GM06990 (cell line): ENCODE measurements around the gene CRTC3.
"Not testable (repeated sequence)": the region's sequence is repeated elsewhere in the genome, so short reads cannot be mapped to it uniquely, and the experiment has no call there.

Experiments
- DNase-seq: peaks from one replicate; pipeline ENCODE4 v3.0.0-alpha.2; 2011; ENCODE audit not compliant: insufficient read length; ENCODE audit errors: extremely low read depth
- H3K27me3 ChIP-seq: replicated peaks from 2 replicates; pipeline ENCODE4 v1.6.0; 2011; ENCODE audit warnings: low read length; ENCODE audit not compliant: control insufficient read depth, insufficient read depth
- H3K36me3 ChIP-seq: 2 replicates; pipeline ENCODE4 v1.5.1; 2011; ENCODE audit warnings: low read length; ENCODE audit not compliant: control insufficient read depth, insufficient read depth
- H3K4me3 ChIP-seq: replicated peaks from 2 replicates; pipeline ENCODE4 v1.5.1; 2011; ENCODE audit warnings: low read depth, mild to moderate bottlenecking, control low read depth, low read length
- TF ChIP-seq, protein P1 (sequence below): IDR thresholded peaks from 2 replicates; pipeline ENCODE4 v1.5.1; 2011; ENCODE audit warnings: low read length, control low read depth, mild to moderate bottlenecking, inconsistent platforms; ENCODE audit not compliant: insufficient read depth, poor library complexity, severe bottlenecking

CRTC3 gene

DNA sequence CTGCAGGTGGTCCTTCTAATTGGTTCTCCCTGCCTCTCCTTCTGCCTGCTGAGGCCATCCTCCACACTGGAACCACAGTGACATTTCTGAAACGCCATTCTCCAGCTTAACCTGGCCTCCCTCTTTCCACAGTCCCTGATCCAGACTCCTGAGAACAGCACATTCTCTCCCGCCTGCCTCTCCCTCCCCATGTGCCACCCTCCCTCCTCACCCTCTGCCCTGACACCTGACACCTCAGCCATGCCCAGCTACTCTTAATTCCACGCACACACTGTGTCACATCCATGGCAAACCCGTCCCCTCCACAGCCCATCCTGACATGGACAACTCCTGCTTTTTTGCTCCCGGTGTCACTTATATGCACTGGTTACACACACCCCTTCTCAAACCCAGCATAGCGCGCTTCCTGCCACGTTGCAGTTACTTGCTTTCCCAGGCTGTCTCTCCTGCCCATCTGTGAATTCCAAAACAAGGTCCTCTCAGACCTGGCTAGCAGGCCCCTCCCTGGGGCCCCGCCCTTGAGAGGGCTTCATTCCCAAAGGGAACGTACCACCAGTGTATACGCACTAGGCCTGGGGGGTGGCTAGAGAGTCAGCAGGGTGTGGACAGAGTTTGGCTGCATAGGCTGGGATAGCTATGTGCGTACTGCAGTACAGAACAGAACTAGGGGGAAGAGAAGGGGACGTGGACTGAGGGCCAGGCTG, 94.7 kb downstream of the CRTC3 start:
- TF ChIP-seq, protein P1, sequence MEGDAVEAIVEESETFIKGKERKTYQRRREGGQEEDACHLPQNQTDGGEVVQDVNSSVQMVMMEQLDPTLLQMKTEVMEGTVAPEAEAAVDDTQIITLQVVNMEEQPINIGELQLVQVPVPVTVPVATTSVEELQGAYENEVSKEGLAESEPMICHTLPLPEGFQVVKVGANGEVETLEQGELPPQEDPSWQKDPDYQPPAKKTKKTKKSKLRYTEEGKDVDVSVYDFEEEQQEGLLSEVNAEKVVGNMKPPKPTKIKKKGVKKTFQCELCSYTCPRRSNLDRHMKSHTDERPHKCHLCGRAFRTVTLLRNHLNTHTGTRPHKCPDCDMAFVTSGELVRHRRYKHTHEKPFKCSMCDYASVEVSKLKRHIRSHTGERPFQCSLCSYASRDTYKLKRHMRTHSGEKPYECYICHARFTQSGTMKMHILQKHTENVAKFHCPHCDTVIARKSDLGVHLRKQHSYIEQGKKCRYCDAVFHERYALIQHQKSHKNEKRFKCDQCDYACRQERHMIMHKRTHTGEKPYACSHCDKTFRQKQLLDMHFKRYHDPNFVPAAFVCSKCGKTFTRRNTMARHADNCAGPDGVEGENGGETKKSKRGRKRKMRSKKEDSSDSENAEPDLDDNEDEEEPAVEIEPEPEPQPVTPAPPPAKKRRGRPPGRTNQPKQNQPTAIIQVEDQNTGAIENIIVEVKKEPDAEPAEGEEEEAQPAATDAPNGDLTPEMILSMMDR, result no peak
- no peak for DNase-seq
- H3K36me3 ChIP-seq, result peaks cover 13% of the 10 kb centered on the region
- no peak overlapping the region for H3K4me3 ChIP-seq
- H3K27me3 ChIP-seq, result no peaks in the 10 kb centered on the region

DNA sequence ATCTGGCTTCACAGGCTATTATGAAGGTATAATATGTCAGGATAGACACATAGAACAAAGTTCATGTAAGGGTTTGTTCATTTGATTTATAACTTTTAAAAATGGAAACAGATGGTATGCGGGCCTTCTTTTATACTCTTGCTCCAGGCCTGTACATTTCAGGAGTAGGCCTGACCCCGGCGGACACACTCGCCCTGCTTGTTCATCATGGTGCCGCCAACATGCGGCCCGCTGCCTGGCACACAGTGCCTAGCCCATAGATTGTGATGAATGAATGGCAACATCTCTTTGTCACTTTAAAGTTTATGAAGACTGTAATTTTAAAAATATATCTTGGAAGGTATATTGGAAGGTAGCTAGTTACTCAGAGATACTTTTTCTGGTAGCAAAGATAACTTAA, 95.3 kb downstream of the CRTC3 start:
- H3K27me3 ChIP-seq, result no peaks in the 10 kb centered on the region
- TF ChIP-seq, protein P1, result no peak
- DNase-seq, result no peak
- peaks cover 17% of the 10 kb centered on the region for H3K36me3 ChIP-seq
- H3K4me3 ChIP-seq, result no peak overlapping the region

DNA sequence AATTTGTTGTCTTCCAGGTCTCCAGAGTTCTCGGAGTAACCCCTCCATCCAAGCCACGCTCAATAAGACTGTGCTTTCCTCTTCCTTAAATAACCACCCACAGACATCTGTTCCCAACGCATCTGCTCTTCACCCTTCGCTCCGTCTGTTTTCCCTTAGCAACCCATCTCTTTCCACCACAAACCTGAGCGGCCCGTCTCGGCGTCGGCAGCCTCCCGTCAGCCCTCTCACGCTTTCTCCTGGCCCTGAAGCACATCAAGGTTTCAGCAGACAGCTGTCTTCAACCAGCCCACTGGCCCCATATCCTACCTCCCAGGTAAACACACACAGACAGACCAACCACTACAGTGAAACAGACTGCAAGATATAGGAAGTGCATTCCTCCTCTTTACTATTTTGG, 99.5 kb downstream of the CRTC3 start:
- Histone ChIP-seq H3K36me3 (peaks cover 19% of the 10 kb centered on the region), H3K27me3 (no peaks in the 10 kb centered on the region), H3K4me3 (no peak overlapping the region)
- TF ChIP-seq, protein P1, result no peak
- DNase-seq, result no peak

DNA sequence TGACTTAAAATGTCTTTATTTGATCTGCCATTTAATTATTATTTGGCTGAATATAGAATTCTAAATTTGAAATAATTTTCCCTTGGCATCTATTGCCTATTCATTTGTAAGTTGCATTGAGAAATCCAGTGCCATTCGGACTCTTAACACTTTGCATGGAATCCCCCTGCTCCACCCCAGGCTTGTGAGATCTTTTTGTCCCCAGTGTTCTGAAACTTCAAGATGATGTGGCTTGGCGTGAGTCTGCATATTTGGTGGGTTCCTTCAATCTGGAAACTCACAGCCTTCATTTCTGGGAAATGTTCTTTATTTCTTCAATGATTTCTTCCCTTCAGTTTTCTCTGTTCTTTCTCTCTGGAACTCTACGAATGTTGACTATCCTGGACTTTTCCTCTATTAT, 103.6 kb downstream of the CRTC3 start:
- Histone ChIP-seq H3K4me3 (no peak overlapping the region), H3K36me3 (peaks cover 13% of the 10 kb centered on the region), H3K27me3 (no peaks in the 10 kb centered on the region)
- TF ChIP-seq, protein P1, result no peak
- DNase-seq, result no peak

DNA sequence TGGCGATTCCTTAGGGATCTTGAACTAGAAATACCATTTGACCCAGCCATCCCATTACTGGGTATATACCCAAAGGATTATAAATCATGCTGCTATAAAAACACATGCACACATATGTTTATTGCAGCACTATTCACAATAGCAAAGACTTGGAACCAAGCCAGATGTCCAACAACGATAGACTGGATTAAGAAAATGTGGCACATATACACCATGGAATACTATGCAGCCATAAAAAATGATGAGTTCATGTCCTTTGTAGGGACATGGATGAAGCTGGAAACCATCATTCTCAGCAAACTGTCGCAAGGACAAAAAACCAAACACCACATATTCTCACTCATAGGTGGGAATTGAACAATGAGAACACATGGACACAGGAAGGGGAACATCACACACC, 107.3 kb downstream of the CRTC3 start:
- DNase-seq, H3K4me3 ChIP-seq, H3K27me3 ChIP-seq: not testable (repeated sequence)
- peaks cover 14% of the 10 kb centered on the region for H3K36me3 ChIP-seq

DNA sequence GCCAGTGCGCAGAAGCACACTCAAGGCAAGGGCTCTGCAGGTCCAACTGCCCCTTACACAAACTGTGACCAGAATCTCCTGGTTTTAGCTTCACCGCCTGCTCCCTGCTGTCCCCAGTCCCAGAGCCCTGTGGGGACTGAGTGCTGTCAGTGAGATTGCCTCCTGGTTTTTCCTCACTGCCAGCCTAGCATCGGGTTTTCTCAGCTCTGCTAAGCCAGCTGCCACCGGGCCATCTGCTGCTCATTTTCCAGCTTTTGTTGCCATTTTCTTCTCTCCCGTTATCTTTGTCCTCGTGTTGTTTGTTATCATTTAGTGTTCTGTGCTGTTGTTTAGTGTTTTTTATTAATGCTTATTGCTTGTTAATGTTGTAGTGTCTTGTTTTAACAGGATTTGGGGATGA, 108.0 kb downstream of the CRTC3 start:
- peaks cover 16% of the 10 kb centered on the region for H3K36me3 ChIP-seq
- TF ChIP-seq, protein P1, result no peak
- no peak for DNase-seq

More for the DNA sequence above, 108.0 kb downstream of the CRTC3 start:
- Histone ChIP-seq H3K27me3 (no peaks in the 10 kb centered on the region), H3K4me3 (no peak overlapping the region)
